ENCODE results near the gene CAMTA1.
A peak's percentile ranks its signal among the peaks of the same experiment; 100 is the strongest.

CAMTA1 gene

DNA sequence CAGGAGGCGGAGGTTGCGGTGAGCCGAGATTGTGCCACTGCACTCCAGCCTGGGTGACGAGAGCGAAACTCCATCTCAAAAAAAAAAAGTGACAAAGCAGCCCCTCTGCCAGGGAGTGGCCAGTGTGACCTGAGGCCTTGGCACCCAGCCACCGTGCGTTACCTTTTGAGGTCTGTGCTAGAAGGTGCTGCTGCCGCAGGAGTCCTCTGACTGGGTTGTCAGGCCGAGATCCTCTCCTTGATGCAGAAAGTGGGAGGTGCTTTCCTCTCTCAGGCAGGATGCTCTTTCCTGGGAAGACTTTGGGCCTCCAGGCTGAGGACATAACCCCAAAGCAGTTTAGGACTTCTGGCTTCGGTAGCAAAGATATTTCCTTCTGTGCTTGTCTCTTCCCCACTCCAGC is 705.3 kb downstream of the CAMTA1 start:
- Histone ChIP-seq H2BK5ac (ENCODE audit: low read depth, low read length, poor library complexity) (no peak overlapping the region), H4K91ac (ENCODE audit: low read depth, low read length) (no peak overlapping the region), H3K4me1 (ENCODE audit: control insufficient read depth in 1 of 2, insufficient read depth in 2 of 2, low read length in 2 of 2) (no peaks in the 10 kb centered on the region), H3K79me1 (ENCODE audit: low read length) (no peaks in the 10 kb centered on the region), H2BK120ac (ENCODE audit: insufficient read depth, low read length, poor library complexity) (no peak overlapping the region), H4K12ac (ENCODE audit: low read depth, low read length) (no peak overlapping the region), H2AK5ac (ENCODE audit: low read length) (no peak overlapping the region), H3K9me3 (ENCODE audit: insufficient read depth, low read depth, low read length) (peaks cover 7% of the 10 kb centered on the region), H2BK12ac (ENCODE audit: low read length) (no peak overlapping the region), H2AFZ (ENCODE audit: insufficient read depth, low read length, poor library complexity) (no peak overlapping the region), H3K36me3 (ENCODE audit: control insufficient read depth in 1 of 2, insufficient read depth in 2 of 2, low read length in 2 of 2) (no peaks in the 10 kb centered on the region), H3K9ac (ENCODE audit: low read length) (no peak overlapping the region), H3K4me2 (ENCODE audit: low read length) (no peak overlapping the region), H3K14ac (ENCODE audit: low read length) (no peak overlapping the region), H3K18ac (ENCODE audit: low read length) (no peak overlapping the region), H3K4me3 (ENCODE audit: low read depth, low read length) (no peak overlapping the region), H3K23ac (ENCODE audit: low read length) (no peak overlapping the region), H4K8ac (ENCODE audit: low read depth, low read length) (no peak overlapping the region), H3K79me2 (ENCODE audit: control insufficient read depth, insufficient read depth, low read length, poor library complexity) (no peaks in the 10 kb centered on the region), H3K4ac (ENCODE audit: low read depth, low read length) (no peak overlapping the region), H3K27me3 (ENCODE audit: insufficient read depth, low read length) (no peaks in the 10 kb centered on the region), H3K27ac (ENCODE audit: low read depth, low read length) (no peak overlapping the region)
- no peak for DNase-seq
- no CpG with 5 or more reads among the region's 10 CpGs for WGBS (ENCODE audit: extremely low coverage, insufficient coverage, insufficient read length)

DNA sequence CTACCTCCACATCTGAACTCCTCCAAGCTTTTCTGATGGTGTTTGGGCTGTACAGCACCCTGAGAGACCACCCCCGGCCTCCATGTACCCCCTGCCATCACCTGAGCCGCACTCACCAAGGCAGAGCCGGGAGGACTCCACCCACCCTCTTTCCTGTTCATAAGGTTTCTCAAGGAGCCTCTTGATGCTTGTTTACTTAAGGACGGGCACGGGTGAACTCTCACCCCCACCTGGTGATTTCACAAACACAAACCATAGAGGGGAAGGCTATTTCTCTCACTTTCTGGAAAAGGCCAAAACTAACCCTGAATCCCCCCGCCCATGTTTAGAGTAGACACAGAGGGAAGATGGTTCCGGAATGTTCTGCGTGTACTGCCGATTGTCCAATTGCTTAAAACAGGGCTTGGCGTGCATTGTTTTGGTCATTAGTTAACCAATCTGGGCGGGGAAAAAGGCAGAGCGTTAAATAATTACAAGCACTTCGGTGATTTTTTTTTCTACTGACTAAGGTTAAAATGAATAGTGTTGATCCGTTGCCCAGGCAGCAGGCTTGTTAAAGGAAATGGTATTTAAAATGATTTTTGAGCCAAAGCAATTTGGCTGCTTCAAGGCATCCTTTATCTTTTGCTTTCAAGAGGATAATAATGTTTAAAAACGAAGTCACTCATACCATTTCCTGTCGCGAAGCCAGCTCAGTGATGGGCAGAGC is 706.0 kb downstream of the CAMTA1 start:
- no CpG with 5 or more reads among the region's 17 CpGs for WGBS (ENCODE audit: extremely low coverage, insufficient coverage, insufficient read length)
- H2AFZ ChIP-seq (ENCODE audit: insufficient read depth, low read length, poor library complexity), result no peak overlapping the region
- H3K36me3 ChIP-seq (ENCODE audit: control insufficient read depth in 1 of 2, insufficient read depth in 2 of 2, low read length in 2 of 2), result no peaks in the 10 kb centered on the region

DNA sequence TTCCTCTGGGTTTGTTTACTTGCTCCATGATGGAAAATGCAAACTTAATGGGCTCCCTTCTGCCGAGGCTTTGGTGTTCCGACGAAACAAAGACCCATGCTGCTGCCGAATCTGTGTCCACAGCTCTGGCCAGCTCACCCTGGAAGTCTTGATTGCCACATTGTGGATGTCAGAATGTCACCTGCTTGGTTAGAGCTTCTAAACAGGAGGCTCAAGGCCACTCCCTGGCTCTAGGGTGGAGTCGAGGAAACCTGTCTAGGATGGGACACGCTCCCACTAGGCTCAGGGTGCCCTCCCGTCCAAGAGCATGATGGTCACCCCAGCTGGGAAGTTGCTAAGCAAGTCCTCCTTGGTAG is 706.5 kb downstream of the CAMTA1 start:
- Histone ChIP-seq H3K4me2 (ENCODE audit: low read length) (no peak overlapping the region), H4K12ac (ENCODE audit: low read depth, low read length) (no peak overlapping the region), H3K27me3 (ENCODE audit: insufficient read depth, low read length) (no peaks in the 10 kb centered on the region), H3K4me1 (ENCODE audit: control insufficient read depth in 1 of 2, insufficient read depth in 2 of 2, low read length in 2 of 2) (no peaks in the 10 kb centered on the region), H3K79me1 (ENCODE audit: low read length) (no peaks in the 10 kb centered on the region), H3K18ac (ENCODE audit: low read length) (no peak overlapping the region), H2BK120ac (ENCODE audit: insufficient read depth, low read length, poor library complexity) (no peak overlapping the region), H3K14ac (ENCODE audit: low read length) (no peak overlapping the region), H2AFZ (ENCODE audit: insufficient read depth, low read length, poor library complexity) (no peak overlapping the region), H3K4me3 (ENCODE audit: low read depth, low read length) (no peak overlapping the region), H3K9ac (ENCODE audit: low read length) (no peak overlapping the region), H3K36me3 (ENCODE audit: control insufficient read depth in 1 of 2, insufficient read depth in 2 of 2, low read length in 2 of 2) (no peaks in the 10 kb centered on the region), H4K91ac (ENCODE audit: low read depth, low read length) (no peak overlapping the region), H3K27ac (ENCODE audit: low read depth, low read length) (no peak overlapping the region), H2AK5ac (ENCODE audit: low read length) (no peak overlapping the region), H2BK5ac (ENCODE audit: low read depth, low read length, poor library complexity) (no peak overlapping the region), H3K4ac (ENCODE audit: low read depth, low read length) (no peak overlapping the region), H2BK12ac (ENCODE audit: low read length) (no peak overlapping the region), H4K8ac (ENCODE audit: low read depth, low read length) (no peak overlapping the region), H3K79me2 (ENCODE audit: control insufficient read depth, insufficient read depth, low read length, poor library complexity) (no peaks in the 10 kb centered on the region), H3K9me3 (ENCODE audit: insufficient read depth, low read depth, low read length) (peaks cover 9% of the 10 kb centered on the region), H3K23ac (ENCODE audit: low read length) (no peak overlapping the region)
- no CpG with 5 or more reads among the region's 7 CpGs for WGBS (ENCODE audit: extremely low coverage, insufficient coverage, insufficient read length)
- DNase-seq, result no peak

More for the DNA sequence above, 706.0 kb downstream of the CAMTA1 start:
- Histone ChIP-seq H3K27me3 (ENCODE audit: insufficient read depth, low read length) (no peaks in the 10 kb centered on the region), H3K4me2 (ENCODE audit: low read length) (no peak overlapping the region), H3K27ac (ENCODE audit: low read depth, low read length) (no peak overlapping the region), H4K8ac (ENCODE audit: low read depth, low read length) (no peak overlapping the region), H3K79me2 (ENCODE audit: control insufficient read depth, insufficient read depth, low read length, poor library complexity) (no peaks in the 10 kb centered on the region), H3K18ac (ENCODE audit: low read length) (no peak overlapping the region), H3K9me3 (ENCODE audit: insufficient read depth, low read depth, low read length) (peaks cover 9% of the 10 kb centered on the region), H3K4ac (ENCODE audit: low read depth, low read length) (no peak overlapping the region), H3K14ac (ENCODE audit: low read length) (no peak overlapping the region), H2BK12ac (ENCODE audit: low read length) (no peak overlapping the region), H2BK120ac (ENCODE audit: insufficient read depth, low read length, poor library complexity) (no peak overlapping the region), H4K91ac (ENCODE audit: low read depth, low read length) (no peak overlapping the region), H4K12ac (ENCODE audit: low read depth, low read length) (no peak overlapping the region), H3K23ac (ENCODE audit: low read length) (no peak overlapping the region), H3K79me1 (ENCODE audit: low read length) (no peaks in the 10 kb centered on the region), H3K9ac (ENCODE audit: low read length) (no peak overlapping the region), H3K4me3 (ENCODE audit: low read depth, low read length) (no peak overlapping the region), H3K4me1 (ENCODE audit: control insufficient read depth in 1 of 2, insufficient read depth in 2 of 2, low read length in 2 of 2) (no peaks in the 10 kb centered on the region), H2AK5ac (ENCODE audit: low read length) (no peak overlapping the region), H2BK5ac (ENCODE audit: low read depth, low read length, poor library complexity) (no peak overlapping the region)
- DNase-seq, result peak in 1 of 2 donors; percentile 16

DNA sequence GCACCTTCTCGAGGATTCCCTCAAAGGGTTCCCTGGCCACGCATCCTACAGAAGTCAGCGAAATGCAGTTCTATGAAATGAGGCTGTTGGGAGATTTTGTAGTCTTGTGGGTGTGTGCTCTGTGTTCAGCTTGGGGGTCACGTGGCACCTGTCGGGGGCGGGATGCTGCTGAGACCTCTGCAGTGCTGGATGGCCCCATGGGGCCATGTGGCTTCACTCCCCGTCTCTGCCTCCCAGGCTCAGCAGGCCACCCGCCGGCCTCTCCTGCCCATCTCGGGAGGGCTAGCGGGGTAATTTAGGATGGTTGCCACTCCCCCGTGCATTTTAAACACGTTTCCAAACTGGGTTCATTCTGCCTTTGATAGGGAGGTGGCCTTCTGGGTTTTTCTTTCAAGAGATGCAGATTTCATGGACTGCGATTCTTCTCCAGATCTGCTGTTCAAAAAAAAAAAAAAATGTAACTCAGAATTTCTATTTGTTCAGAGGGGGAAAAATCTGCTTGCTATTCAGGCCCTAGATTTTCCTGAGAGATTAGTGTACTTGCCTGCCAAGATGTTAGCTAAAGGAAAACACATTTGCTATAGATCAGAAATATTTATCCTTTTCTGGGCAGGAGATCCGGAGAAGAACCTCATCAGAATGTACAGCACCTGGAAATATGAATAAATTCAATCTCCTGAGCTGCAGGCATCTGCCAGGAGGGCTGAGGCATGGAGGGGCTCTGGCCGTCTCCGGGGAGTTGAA is 708.6 kb downstream of the CAMTA1 start:
- no peak for DNase-seq
- Histone ChIP-seq H2AFZ (ENCODE audit: insufficient read depth, low read length, poor library complexity) (no peak overlapping the region), H3K23ac (ENCODE audit: low read length) (no peak overlapping the region), H4K12ac (ENCODE audit: low read depth, low read length) (no peak overlapping the region), H2BK12ac (ENCODE audit: low read length) (no peak overlapping the region), H3K79me1 (ENCODE audit: low read length) (no peaks in the 10 kb centered on the region), H3K27ac (ENCODE audit: low read depth, low read length) (no peak overlapping the region), H3K18ac (ENCODE audit: low read length) (no peak overlapping the region), H3K9me3 (ENCODE audit: insufficient read depth, low read depth, low read length) (peaks cover 17% of the 10 kb centered on the region), H3K36me3 (ENCODE audit: control insufficient read depth in 1 of 2, insufficient read depth in 2 of 2, low read length in 2 of 2) (no peaks in the 10 kb centered on the region), H3K4me2 (ENCODE audit: low read length) (no peak overlapping the region), H3K4me1 (ENCODE audit: control insufficient read depth in 1 of 2, insufficient read depth in 2 of 2, low read length in 2 of 2) (no peaks in the 10 kb centered on the region), H3K4ac (ENCODE audit: low read depth, low read length) (no peak overlapping the region), H2BK5ac (ENCODE audit: low read depth, low read length, poor library complexity) (no peak overlapping the region), H2AK5ac (ENCODE audit: low read length) (no peak overlapping the region), H3K79me2 (ENCODE audit: control insufficient read depth, insufficient read depth, low read length, poor library complexity) (no peaks in the 10 kb centered on the region), H4K8ac (ENCODE audit: low read depth, low read length) (no peak overlapping the region), H3K14ac (ENCODE audit: low read length) (no peak overlapping the region), H2BK120ac (ENCODE audit: insufficient read depth, low read length, poor library complexity) (no peak overlapping the region), H3K27me3 (ENCODE audit: insufficient read depth, low read length) (no peaks in the 10 kb centered on the region), H4K91ac (ENCODE audit: low read depth, low read length) (no peak overlapping the region), H3K9ac (ENCODE audit: low read length) (no peak overlapping the region), H3K4me3 (ENCODE audit: low read depth, low read length) (no peak overlapping the region)
- WGBS (ENCODE audit: extremely low coverage, insufficient coverage, insufficient read length), result no CpG with 5 or more reads among the region's 17 CpGs
